HG02870 (cell line): ENCODE data around the gene RBBP8.

Experiments used
- ATAC-seq: cut with Tn5 transposase; IDR thresholded peaks from one replicate; pipeline ENCODE4 v1.9.1; 2021; ENCODE audit warnings: mild to moderate bottlenecking, moderate library complexity; ENCODE audit not compliant: unreplicated experiment

RBBP8 gene

DNA sequence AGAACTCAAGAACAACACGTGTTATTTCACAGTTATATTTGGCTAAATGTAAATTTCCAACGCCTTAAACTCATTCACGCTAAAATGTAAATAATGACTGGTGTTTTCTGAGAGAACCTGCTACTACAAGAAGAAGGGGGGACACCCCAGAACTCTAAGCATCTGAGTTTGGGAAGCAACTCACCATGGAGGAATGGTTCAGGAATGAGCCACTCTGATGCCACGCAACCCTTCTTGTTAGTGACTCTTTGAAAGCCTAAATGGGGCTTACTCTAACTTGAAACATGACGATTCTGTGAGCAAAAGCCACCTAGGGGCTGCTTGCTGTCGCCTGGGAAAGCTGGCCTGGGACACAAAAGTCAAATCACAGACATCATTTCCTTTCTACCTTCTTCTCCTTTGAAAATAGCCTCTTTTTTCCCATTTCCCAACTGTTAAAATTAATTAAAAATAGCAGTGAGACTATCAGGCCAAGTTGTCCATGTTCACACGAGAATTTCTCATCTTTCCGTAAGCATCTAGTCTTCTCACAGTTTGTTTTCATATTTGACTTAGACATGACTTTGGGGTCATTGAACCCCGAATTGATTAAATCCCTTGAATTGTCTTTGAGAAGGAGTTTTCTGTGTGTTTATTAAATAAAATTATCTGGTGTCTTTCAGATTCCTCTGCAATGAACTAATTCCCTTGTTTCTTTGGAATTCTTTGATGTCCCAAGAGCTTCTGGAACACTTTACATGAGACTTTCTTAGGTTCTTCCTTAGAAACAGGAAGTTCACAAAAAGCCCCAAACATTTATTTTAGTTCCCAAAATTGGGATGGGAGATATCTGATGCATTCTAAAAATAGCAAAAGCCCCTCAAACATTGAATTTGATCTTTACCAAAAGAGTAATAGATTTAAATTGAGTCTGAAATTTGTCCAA, 126.7 kb downstream of the RBBP8 start:
- ATAC-seq = no peak

GRCh38 chr18:23062011-23062410, 128.9 kb downstream of the RBBP8 start:
- no peak for ATAC-seq

- no peak for ATAC-seq
Observed at GRCh38 chr18:23063502-23063901, 130.4 kb downstream of the RBBP8 start.

GRCh38 chr18:23065234-23065806, 132.2 kb downstream of the RBBP8 start:
- no peak for ATAC-seq

DNA sequence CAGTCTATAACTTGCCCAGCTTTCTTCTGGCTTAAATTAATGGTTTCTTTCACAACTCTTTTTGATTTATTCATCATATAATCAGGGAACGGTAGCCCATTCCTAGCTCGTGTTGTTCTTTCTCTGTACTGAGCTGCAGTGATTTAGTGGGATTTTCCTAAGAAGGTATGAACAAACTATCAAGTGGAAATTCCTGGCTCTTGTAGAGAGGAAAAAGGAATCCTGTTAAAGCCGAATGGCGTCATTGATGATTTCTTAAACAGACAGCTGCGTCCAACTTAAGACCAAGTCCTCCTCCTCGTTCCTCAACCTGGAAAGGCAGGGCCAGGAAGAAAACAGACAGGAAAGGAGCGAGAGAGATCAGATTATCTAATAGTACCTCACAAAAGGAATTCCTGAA, 132.9 kb downstream of the RBBP8 start:
- no peak for ATAC-seq

DNA sequence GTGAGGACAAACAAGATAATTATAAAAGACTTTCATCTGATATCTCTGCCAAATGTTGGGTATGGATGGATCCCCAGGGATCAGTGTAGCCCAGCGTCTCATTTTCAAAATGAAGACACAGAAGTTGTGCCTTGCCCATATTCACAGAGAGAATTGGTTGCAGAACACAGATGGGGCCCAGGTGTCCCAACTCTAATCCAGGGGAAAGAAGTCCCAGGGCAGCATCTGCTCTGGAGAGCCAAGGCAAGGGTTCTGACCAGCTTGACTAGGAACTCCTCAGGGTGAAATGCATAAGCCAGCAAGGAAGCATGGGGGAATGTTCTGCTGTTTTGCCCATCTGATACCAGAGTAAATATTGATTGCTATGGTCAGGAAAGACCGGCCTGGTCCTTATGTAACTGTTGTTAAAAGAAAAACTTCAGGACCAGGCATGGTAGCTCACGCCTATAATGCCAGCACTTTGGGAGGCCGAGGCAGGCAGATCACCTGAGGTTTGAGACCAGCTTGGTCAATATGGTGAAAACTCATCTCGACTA, 133.4 kb downstream of the RBBP8 start:
- ATAC-seq = no peak

GRCh38 chr18:23067236-23067635, 134.1 kb downstream of the RBBP8 start:
- ATAC-seq = no peak

DNA sequence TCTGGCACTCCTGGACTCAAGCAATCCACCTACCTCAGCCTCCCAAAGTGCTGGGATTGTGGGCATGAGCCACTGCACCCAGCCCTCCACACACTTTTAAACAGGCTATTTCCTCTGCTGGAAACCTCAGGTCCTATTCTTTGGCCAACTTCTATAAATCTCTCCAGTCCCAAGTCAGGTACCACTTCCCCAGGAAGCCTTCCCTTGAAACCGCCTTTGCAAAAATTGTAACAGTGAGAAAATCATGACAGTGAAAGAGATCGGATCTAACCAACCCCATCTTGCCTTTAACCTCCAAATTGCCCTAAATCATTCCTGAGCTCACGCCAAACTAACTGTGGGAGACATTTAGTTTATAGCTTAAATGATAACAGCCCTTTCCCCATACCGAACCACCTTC, 134.9 kb downstream of the RBBP8 start:
- ATAC-seq = no peak

DNA sequence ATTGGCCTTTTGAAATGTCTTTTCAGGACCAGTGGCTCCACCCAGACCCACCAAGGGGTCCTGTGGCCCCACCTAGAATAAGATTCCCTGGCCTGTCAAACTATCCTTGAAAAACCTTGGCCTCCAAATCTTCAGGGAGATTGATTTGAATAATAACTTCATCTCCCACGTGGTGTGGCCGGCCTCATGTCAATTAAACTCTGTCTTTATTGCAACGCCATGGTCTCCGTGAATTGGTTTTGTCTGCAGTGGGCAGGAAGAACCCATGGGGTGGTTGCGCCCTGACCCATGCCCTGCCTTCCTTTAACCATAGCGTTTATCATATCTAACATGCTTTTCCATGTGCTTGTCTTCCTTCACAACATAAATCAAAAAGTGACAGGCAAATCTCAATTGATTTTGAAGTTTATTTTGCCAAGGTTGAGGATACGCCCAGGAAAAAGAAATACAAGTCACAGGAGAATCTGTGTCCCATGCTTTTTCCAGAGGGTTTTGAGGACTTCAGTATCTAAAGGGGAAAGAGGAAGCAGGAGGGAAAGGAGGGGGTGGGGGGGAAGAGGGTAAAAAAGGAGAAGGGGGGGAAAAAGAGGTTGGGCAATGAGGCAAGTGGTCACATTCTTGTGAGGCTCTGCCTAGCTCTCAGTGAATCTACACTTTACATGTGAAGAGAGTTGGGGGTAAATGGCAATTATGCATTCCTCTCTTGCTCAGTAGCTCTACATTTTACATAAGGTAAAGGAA, 135.6 kb downstream of the RBBP8 start:
- no peak for ATAC-seq

GRCh38 chr18:23069481-23069880, 136.4 kb downstream of the RBBP8 start:
- ATAC-seq = no peak

DNA sequence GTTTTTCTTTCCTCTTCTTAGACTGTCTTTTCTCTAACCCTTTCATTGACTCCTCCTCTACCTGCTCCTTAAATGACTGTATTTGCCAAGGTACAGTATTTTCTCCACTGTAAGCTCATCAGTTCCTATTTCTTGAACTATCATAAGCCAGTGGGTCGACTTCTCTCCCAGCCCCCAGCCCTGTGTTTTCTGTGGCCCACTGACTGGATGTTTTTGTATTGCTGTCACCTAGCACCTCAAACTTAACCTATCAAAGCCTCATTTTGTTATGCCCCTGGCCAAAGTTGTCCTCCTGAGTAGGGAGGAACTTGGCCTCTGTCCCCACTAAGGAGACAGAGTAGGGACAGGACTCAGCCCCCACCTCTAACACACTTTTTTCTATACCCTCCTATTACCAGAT, 136.8 kb downstream of the RBBP8 start:
- no peak for ATAC-seq

DNA sequence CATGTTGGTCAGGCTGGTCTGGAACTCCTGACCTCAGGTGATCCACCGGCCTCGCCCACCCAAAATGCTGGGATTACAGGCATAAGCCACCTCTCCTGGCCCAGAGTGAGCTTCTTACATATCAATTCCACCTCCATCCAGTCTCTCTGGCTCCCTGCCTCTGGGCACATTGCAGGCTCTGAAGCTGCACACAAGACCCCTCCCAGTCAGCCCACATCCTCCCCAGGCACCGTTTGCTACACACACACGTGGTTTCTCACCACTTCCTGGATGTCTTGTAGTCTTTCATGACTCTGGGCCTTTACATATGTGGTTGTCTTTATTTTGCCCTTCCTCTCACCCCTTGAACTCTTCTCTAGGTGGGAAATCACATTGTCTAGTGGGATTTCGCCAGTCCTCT, 138.2 kb downstream of the RBBP8 start:
- peak; percentile 98 for ATAC-seq

DNA sequence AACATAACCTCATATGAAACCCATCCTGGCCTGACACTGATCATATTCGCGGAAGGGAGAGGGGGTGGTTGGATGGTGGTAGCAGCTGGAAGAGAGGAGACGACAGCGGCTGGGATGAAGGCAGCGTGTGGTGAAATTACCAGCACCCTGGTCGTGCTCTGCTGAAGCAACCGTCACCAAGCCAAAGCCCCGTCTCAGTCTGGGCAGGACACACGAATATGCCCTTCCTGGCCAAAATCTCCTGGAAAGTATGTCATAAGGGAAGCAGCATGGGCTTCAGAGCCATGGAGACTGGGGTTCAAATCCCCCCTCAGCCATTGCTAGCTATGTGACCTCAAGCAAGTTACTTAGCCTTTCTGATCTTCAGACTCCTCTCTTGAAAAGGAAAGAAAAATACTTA, 139.0 kb downstream of the RBBP8 start:
- no peak for ATAC-seq

DNA sequence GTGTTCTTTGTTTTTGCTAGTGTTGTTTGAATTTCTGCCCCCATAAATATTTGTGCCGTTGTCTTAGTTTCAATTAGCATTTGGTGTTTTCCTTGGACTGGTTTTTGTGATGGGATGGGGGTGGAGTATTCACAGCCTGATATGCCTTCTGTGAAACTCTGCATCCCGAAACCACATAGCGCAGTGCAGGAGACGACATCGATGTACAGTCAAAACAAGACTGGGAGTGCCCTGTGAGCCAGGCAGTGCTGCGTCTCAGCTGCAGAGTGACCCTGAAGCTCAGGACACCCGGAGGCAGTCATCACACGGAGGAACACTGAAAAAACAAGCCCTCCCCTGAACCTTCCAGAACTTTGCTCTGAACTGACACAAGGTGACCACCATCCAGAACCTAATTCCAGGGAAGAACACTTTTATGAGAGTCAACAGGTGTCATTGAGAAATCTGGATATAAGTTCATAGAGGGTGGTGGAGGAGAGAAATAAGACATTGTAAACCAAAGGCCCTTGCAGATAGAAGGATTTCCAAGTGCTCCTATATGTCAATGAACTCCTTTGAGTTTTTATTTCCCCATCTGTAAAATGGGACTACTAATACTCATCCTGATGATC, 141.0 kb downstream of the RBBP8 start:
- ATAC-seq = no peak
